Measurements from ENCODE around the gene CALU. TPM values are rescaled to one million over a fixed set of nuclear protein-coding genes. Genes with fewer than 3 reads are reported as not detected.

The CALU gene
- polyA plus RNA-seq, 3 donors: 13.8 to 44.0 (median 33.2) TPM

DNA sequence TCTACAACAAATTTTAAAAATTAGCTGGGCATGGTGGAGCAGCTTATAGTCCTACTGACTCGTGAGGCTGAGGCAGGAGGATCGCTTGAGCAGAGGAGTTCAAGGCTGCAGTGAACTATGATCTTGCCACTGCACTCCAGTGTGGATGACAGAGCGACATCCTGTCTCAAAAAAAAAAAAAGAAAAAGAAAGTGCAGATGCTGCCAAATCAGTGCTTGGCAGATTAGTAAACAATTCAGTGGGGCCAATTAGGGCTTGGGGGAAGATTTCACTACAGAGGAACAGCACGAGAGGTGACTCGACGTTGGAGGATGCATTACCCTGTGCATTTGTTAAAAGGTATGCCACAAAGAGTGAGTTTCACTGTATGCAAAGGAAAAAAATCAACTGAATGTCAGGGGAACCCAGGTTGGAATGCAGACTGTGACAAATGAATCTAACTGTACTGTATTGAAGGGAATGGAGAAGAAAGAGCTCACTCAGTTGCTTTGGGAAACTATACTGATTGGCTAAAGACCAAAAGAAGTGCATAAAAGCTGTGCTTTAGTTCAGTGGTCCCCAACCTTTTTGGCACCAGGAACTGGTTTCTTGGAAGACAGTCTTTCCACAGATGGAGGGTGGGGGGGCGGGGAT, 35.4 kb upstream of the CALU start:
- Mint-ChIP-seq H3K4me3 (no peak overlapping the region), H3K9me3 (peaks cover 0 to 2% (median 2%) of the 10 kb centered on the region in 7 donors), H3K27me3 (ENCODE audit: low read depth in 3 of 3) (peaks cover 11 to 26% (median 14%) of the 10 kb centered on the region in 3 donors), H3K36me3 (no peaks in the 10 kb centered on the region), H3K27ac (no peak overlapping the region), H3K4me1 (peaks cover 11% of the 10 kb centered on the region)
- Histone ChIP-seq H3K27me3 (ENCODE audit: control insufficient read depth in 2 of 2, insufficient read depth in 2 of 2, low read length in 2 of 2) (peaks cover 12 to 17% of the 10 kb centered on the region in 2 donors), H3K36me3 (replicated peaks in 1 of 2; ENCODE audit: control insufficient read depth in 1 of 2, insufficient read depth in 2 of 2, low read length in 2 of 2) (no peaks in the 10 kb centered on the region), H3K27ac (ENCODE audit: low read depth in 1 of 2, low read length in 2 of 2) (no peak overlapping the region), H3K4me2 (replicated peaks; ENCODE audit: extremely low read depth, low read length, poor library complexity, severe bottlenecking) (no peak overlapping the region), H3K4me3 (replicated peaks in 1 of 3; ENCODE audit: low read depth in 2 of 3, low read length in 3 of 3) (no peak overlapping the region), H3K4me1 (ENCODE audit: control insufficient read depth in 1 of 2, insufficient read depth in 2 of 2, low read length in 2 of 2) (peaks cover 0 to 13% of the 10 kb centered on the region in 2 donors), H3K9me3 (replicated peaks in 1 of 2; ENCODE audit: control insufficient read depth in 1 of 2, insufficient read depth in 1 of 2, low read length in 2 of 2) (no peaks in the 10 kb centered on the region), H4K20me1 (ENCODE audit: insufficient read depth, low read length) (no peaks in the 10 kb centered on the region), H3K79me2 (ENCODE audit: insufficient read depth, low read length) (no peaks in the 10 kb centered on the region), H3K9ac (ENCODE audit: insufficient read depth, low read length, poor library complexity, severe bottlenecking) (no peak overlapping the region), H2AFZ (ENCODE audit: insufficient read depth, low read depth, low read length, poor library complexity, severe bottlenecking) (no peak overlapping the region)
- 97% methylated on average over 3 of the region's 7 CpGs for WGBS (ENCODE audit: insufficient coverage)
- no peak for DNase-seq
- intact Hi-C loops (cut with micrococcal nuclease): no loop called here
- TF ChIP-seq CTCF (IDR thresholded peaks at IDR 0.05): no peak

DNA sequence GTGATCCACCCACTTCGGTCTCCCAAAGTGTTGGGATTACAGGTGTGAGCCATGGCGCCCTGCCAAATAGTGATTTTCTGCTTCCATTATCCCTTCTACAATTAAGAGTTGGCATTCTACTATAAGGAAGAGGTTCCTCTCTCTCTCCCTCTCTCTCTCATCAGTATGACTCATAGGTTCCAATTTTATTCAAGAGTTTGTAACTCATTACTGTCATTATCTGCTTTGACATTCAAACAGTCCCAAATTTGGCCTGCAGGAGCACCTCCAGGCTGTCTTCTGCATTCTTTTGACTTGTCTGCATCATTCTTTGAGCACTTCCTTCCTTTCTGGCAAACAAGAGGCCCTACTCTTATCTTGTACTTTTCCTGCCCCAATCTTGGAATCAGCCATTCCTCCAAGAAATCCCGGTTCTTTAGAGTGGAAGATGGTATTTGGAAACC, 33.2 kb upstream of the CALU start:
- no CpG with 5 or more reads among the region's 3 CpGs for WGBS (ENCODE audit: insufficient coverage)
- Mint-ChIP-seq H3K27me3 (ENCODE audit: low read depth in 3 of 3) (peaks cover 5 to 8% (median 7%) of the 10 kb centered on the region in 3 donors), H3K9me3 (peaks cover 0 to 2% (median 2%) of the 10 kb centered on the region in 7 donors), H3K27ac (no peak overlapping the region), H3K4me3 (no peak overlapping the region), H3K4me1 (peaks cover 19% of the 10 kb centered on the region), H3K36me3 (no peaks in the 10 kb centered on the region)
- no peak for TF ChIP-seq CTCF (IDR thresholded peaks at IDR 0.05)
- Histone ChIP-seq H3K4me3 (replicated peaks in 1 of 3; ENCODE audit: low read depth in 2 of 3, low read length in 3 of 3) (no peak overlapping the region), H2AFZ (ENCODE audit: insufficient read depth, low read depth, low read length, poor library complexity, severe bottlenecking) (no peak overlapping the region), H3K9me3 (replicated peaks in 1 of 2; ENCODE audit: control insufficient read depth in 1 of 2, insufficient read depth in 1 of 2, low read length in 2 of 2) (no peaks in the 10 kb centered on the region), H3K4me2 (replicated peaks; ENCODE audit: extremely low read depth, low read length, poor library complexity, severe bottlenecking) (no peak overlapping the region), H3K9ac (ENCODE audit: insufficient read depth, low read length, poor library complexity, severe bottlenecking) (no peak overlapping the region), H3K4me1 (ENCODE audit: control insufficient read depth in 1 of 2, insufficient read depth in 2 of 2, low read length in 2 of 2) (peaks cover 10 to 24% of the 10 kb centered on the region in 2 donors), H3K36me3 (replicated peaks in 1 of 2; ENCODE audit: control insufficient read depth in 1 of 2, insufficient read depth in 2 of 2, low read length in 2 of 2) (no peaks in the 10 kb centered on the region), H3K27me3 (ENCODE audit: control insufficient read depth in 2 of 2, insufficient read depth in 2 of 2, low read length in 2 of 2) (peaks cover 0 to under 1% of the 10 kb centered on the region in 2 donors), H3K27ac (ENCODE audit: low read depth in 1 of 2, low read length in 2 of 2) (no peak overlapping the region), H3K79me2 (ENCODE audit: insufficient read depth, low read length) (no peaks in the 10 kb centered on the region), H4K20me1 (ENCODE audit: insufficient read depth, low read length) (no peaks in the 10 kb centered on the region)
- intact Hi-C loops (cut with micrococcal nuclease): no loop called here
- DNase-seq: no peak

Data from CD14-positive monocyte (primary cell).